HG02840 (cell line): ENCODE measurements around the gene GSTCD.
"Not testable (repeated sequence)": the region's sequence is repeated elsewhere in the genome, so short reads cannot be mapped to it uniquely, and the experiment has no call there.

Experiments
- ATAC-seq: cut with Tn5 transposase; IDR thresholded peaks from one replicate; pipeline ENCODE4 v1.9.1; 2021; ENCODE audit warnings: mild to moderate bottlenecking, moderate library complexity, moderate number of reproducible peaks; ENCODE audit not compliant: unreplicated experiment, low FRiP score

GSTCD gene

GRCh38 chr4:105786748-105787147, 78.2 kb downstream of the GSTCD start:
- ATAC-seq: no peak

DNA sequence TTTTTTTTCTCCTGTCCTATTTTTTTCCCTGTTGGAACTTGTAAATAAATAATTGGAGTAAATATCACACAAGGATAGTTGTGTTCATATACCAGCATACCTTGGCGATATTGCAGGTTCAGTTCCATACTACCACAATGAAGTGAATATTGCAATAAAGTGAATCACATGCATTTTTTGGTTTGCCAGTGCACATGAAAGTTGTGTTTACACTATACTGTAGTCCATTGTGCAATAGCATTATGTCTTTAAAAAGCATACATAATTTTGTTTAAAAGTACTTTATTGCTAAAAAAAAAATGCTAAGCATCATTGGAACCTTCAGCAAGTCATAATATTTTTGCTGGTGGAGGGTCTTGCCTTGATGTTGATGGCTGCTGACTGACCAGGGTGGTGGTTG, 88.6 kb downstream of the GSTCD start:
- ATAC-seq: no peak

DNA sequence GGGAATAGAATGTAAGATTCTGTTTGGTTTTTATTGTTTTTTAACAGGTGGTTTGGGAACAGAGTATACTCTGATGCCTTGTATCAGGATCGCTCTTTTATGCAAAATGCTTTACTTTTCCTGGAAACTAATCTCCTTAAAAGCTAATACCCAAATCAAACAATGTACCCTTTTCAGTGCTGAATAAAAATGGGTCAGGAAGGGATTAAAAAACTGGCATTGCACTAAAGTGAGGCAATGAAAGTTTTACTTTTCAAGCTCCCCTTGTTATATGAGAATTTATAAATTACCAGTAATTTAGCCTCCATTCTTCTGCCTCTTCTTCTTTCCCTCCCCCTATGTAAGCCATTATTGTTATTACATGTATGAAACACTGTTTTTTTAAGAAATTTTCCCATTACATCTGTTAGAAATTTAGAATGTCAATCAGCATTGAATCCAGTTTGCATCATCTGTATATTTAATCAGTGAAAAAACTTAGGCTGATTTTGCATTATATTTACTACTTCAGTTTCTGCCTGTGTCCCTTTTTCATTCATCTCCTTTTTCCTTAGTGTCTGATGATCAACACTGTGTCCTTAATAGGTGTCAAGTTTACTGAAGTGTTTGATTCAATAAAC, 97.0 kb downstream of the GSTCD start:
- ATAC-seq: no peak

GRCh38 chr4:105807496-105807895, 98.9 kb downstream of the GSTCD start:
- no peak for ATAC-seq

DNA sequence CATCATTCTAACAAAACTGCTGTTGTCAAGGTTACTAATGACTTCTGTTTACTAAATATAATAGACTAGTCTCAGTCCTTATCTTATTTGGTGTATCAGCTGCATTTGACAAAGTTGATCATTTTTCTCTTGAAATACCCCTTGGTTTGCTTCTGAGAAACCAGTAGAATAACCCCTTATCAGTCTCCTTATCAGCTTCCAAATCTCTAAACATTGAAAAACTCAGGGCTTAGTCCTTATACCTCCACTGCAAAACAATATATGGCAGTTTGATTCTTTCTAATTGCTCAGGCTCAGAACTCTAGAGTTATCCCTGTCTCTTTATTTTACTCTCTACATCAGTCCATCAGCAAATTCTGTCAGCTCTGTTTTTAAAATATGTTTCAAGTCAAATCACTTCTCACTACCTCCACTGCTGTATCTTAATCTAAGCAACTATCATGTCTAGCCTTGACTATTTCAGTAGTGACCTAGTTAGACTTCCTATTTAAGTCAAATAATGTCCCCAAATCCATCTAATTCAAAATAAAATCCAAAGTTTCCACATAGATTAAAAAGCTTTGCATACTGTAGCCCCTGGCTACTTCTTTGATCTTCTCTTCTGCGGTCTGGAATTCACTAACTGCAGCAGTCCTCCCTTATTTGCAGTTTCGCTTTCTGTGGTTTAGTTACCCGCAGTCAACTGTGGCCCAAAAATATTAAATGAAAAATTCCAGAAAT, 99.6 kb downstream of the GSTCD start:
- no peak for ATAC-seq

DNA sequence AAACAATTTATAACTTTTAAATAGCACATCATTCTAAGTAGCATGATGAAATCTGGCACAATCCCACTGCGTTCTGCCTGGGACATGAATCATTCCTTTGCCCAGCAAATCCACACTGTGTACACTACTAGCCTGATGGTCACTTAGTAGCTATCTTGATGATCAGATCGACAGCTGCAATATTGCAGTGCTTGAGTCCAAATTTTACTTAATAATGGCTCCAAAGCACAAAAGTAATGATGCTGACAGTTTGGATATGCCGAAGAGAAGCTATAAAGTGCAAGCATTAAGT, 100.1 kb downstream of the GSTCD start:
- ATAC-seq: no peak

- ATAC-seq: no peak
Observed at GRCh38 chr4:105815701-105816100, 107.1 kb downstream of the GSTCD start.

DNA sequence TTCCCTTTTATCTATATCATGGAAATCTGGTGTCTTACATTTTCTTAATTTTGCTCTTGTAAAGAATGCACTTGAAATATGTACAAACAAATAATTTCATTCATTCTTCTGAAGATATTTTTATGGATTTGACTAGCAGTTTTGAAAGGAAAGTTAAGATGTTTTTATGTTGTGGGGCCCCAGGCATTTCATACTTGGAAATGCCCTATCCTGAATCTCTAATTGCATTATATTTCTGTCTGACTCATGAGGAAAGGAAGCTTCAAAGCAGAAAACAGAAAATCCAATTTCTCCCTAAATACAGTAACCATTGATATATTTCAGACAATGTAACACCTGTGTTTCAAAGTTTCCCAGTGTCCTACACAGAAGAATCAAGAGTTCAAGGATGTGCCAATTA, 113.5 kb downstream of the GSTCD start:
- no peak for ATAC-seq

- ATAC-seq: no peak
Observed at GRCh38 chr4:105828074-105828473, 119.5 kb downstream of the GSTCD start.

GRCh38 chr4:105831189-105831588, 122.6 kb downstream of the GSTCD start:
- no peak for ATAC-seq

- no peak for ATAC-seq
Observed at GRCh38 chr4:105835177-105835576, 126.6 kb downstream of the GSTCD start.

GRCh38 chr4:105836537-105836936, 128.0 kb downstream of the GSTCD start:
- ATAC-seq: no peak

DNA sequence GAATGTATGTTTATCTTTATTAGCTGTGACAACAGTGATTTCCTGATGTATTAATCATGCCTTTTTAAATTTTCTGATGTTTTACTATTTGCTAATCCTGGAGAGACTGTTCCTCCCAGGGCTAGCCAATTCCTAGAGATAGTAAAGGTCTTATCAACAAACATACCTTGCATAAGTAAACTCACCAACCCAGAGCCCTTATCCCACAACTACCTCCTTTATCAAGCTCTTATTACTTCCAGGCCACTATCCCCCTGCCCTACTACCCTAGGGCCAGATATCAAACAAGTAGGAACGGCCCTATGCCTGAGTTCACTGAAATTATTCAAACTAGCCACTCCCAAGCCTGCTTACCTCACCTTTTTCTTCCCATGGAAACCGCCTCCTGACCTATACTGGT, 128.5 kb downstream of the GSTCD start:
- ATAC-seq: no peak

DNA sequence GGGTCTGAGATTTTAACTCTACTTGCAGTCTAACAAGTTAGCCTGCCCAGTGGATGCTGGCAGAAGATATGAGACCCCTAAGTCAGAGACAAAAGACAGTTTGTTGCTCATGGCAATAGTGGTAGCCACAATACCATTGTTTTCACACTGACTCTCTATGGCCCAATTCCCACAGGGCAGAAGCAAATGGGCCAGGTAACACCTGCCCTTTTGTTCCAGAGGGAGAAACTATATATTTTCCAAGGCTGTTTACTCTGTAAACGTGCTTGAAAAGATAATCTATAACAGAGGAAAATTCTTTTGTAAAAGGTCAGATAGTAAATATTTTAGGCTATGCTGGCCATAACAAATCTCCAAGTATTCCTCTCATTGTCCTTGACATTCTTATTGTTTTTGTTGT, 129.5 kb downstream of the GSTCD start:
- no peak for ATAC-seq

DNA sequence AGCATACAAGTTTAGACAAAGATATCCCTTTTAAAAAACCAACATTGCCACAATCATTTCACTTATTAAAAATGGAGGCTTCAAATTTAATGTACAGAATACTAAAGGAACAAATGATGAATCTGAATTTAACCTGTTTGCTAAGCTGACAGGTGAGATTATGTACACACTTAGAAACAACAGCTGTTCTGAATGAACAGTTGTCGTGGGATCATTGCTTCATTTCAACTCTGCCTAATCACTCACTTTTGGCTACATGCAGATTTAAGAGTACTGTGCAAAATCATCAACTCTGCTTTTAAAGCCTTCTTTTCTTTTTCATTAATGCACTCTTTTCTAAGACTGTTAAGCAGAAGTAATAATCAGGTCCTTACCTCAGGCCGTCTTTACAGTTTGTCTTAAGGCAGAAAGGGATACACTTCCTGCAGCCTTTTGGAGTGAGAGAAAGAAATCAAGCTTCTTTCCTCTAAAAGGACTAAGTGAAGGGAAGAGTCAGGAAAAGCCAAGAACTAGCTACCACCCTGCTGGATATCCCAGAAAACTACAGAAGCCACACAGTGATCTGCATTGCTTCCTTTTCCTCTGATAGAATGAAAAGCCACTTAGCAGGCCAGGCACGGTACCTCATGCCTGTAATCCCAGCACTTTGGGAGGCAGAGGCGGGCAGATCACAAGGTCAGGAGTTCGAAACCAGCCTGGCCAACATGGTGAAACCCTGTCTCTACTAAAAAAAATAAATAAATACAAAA, 132.0 kb downstream of the GSTCD start:
- no peak for ATAC-seq

DNA sequence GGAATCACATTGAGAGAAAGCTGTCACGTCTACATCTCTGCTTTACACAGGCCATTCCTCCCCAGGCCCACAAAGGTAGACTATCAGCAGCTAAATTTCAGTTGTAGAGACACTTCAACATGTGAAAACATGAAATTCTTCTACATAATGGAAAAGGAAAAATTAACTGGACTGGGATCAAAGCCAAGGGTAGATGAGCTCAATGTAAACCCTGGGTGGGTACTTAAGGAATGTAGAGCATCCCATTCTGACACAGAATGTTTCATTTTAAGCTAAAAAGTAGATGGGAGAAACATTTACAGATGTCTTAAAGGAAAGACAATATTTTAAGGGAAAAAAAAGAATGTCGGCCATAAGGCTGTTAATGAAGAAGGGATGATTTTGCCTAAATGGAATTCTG, 135.4 kb downstream of the GSTCD start:
- no peak for ATAC-seq

- ATAC-seq: no peak
Observed at GRCh38 chr4:105845559-105845958, 137.0 kb downstream of the GSTCD start.

DNA sequence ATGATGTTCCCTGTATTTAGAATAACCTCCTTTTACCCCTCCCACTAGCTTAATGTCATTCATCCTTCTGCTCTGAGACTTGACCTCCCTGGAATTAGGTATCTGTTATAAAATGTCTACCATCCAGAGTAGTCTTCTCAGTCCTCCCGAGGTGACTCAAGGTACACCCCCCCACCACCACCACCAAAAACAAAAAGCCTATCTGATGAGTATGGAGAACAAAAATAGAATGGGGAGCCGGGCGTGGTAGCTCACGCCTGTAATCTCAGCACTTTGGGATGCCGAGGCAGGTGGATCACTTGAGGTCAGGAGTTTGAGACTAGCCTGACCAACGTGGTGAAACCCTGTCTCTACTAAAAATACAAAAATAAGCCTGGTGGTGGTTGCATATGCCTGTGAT, 139.8 kb downstream of the GSTCD start:
- not testable (repeated sequence) for ATAC-seq

- ATAC-seq: no peak
Observed at GRCh38 chr4:105851196-105851595, 142.6 kb downstream of the GSTCD start.

GRCh38 chr4:105852230-105852629, 143.6 kb downstream of the GSTCD start:
- not testable (repeated sequence) for ATAC-seq

GRCh38 chr4:105858466-105859040, 150.0 kb downstream of the GSTCD start:
- ATAC-seq: no peak

DNA sequence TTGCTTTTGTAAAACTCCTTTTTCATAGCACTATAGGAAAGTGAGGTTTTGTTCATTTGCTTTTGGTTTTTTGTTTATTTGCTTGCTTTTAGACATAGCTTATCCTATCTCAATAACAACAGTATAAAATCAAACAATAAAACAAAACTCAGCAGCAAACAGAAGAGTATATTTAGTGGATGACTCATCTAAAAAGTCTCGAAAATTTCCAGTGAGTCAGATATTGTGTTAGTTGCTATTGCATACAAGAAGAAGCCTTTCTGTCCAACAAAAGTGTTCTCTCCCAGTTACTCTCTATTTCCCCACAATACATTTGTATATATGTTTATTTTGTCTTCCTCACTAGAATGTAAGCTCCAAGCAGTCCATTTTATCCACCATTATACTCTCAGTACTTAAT, 150.6 kb downstream of the GSTCD start:
- no peak for ATAC-seq
